ENCODE data around the gene RAB9A. TPM values are rescaled to one million over a fixed set of nuclear protein-coding genes. Genes with fewer than 3 reads are reported as not detected.

RAB9A gene
- total and polyA plus RNA-seq, 9 of the 15 experiments (the other 6 are each of a cell fraction or from before 2014, with no cell fraction given): 13.5 to 20.8 (median 17.7) TPM

DNA sequence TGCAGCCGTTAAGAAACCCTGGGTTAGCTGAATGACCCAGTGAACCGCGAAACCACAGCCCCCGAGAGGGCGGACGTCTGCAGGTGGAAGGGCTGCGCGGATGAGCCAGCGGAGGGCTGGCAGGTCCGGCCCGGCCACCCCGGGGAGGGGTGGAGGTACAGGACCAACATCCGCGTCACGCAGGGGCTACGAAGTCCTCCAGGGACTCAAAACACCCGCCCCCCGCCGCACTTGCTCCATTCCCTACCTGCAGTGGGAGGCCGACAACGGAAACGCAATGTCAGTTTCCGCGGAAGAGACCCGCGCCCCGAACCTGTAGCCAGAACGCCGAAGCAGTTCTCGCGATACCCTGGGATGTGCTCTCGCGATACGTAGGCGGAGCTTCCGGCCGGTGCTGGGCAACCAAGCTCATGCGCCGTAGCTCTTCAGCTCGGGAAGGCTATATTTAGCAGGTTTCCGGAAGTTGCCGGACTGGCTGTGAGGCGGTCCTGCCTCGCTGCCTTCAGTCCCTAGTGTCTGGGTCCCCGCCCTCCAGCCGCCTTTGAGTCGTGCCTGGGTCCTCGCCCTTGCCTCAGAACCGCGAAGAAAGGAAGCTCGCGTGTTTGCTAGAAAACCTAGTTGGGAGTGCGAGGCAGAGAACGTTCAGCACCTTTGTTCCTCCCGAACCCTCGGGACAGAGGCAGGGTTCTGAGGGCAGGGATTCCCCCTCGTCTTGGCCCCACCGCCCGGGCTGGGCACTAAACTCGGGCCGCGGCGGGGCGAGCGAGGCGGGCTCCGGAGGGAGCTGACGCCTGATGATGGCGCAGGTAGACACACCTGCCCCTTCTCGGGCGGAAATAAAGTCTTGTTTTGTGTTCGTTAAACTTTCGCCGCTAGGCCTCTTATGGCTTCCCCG lies 45.6 kb downstream of the RAB9A start, which contains the start of the genes OFD1 and TRAPPC2 (continued):
- TF ChIP-seq, protein P1, sequence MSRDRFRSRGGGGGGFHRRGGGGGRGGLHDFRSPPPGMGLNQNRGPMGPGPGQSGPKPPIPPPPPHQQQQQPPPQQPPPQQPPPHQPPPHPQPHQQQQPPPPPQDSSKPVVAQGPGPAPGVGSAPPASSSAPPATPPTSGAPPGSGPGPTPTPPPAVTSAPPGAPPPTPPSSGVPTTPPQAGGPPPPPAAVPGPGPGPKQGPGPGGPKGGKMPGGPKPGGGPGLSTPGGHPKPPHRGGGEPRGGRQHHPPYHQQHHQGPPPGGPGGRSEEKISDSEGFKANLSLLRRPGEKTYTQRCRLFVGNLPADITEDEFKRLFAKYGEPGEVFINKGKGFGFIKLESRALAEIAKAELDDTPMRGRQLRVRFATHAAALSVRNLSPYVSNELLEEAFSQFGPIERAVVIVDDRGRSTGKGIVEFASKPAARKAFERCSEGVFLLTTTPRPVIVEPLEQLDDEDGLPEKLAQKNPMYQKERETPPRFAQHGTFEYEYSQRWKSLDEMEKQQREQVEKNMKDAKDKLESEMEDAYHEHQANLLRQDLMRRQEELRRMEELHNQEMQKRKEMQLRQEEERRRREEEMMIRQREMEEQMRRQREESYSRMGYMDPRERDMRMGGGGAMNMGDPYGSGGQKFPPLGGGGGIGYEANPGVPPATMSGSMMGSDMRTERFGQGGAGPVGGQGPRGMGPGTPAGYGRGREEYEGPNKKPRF (IDR thresholded peaks at IDR 0.05; ENCODE audit: low read depth, low read length): no peak
- TF ChIP-seq SRF (CRISPR knock-in tag; IDR thresholded peaks at IDR 0.05) (peak; percentile 83 to 99; a peak in 3 of 4 replicates), SIN3A (IDR thresholded peaks at IDR 0.05; ENCODE audit: borderline replicate concordance in 2 of 2, control insufficient read depth in 1 of 2, low read depth in 2 of 2, low read length in 2 of 2) (no peak; a peak in 1 of 4 replicates), CBX1 (IDR thresholded peaks at IDR 0.05; ENCODE audit: low read depth) (no peak), GATAD2B (IDR thresholded peaks at IDR 0.05; ENCODE audit: borderline replicate concordance) (no peak), SRSF7 (optimal IDR thresholded peaks at IDR 0.05; ENCODE audit: low read depth, low read length) (no peak), ZNF57 (CRISPR knock-in tag; IDR thresholded peaks at IDR 0.05) (no peak)
- TF ChIP-seq, protein P2, sequence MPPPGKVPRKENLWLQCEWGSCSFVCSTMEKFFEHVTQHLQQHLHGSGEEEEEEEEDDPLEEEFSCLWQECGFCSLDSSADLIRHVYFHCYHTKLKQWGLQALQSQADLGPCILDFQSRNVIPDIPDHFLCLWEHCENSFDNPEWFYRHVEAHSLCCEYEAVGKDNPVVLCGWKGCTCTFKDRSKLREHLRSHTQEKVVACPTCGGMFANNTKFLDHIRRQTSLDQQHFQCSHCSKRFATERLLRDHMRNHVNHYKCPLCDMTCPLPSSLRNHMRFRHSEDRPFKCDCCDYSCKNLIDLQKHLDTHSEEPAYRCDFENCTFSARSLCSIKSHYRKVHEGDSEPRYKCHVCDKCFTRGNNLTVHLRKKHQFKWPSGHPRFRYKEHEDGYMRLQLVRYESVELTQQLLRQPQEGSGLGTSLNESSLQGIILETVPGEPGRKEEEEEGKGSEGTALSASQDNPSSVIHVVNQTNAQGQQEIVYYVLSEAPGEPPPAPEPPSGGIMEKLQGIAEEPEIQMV (tag; conservative IDR thresholded peaks at IDR 0.05; ENCODE audit: low read depth): no peak
- TF ChIP-seq, protein P3, sequence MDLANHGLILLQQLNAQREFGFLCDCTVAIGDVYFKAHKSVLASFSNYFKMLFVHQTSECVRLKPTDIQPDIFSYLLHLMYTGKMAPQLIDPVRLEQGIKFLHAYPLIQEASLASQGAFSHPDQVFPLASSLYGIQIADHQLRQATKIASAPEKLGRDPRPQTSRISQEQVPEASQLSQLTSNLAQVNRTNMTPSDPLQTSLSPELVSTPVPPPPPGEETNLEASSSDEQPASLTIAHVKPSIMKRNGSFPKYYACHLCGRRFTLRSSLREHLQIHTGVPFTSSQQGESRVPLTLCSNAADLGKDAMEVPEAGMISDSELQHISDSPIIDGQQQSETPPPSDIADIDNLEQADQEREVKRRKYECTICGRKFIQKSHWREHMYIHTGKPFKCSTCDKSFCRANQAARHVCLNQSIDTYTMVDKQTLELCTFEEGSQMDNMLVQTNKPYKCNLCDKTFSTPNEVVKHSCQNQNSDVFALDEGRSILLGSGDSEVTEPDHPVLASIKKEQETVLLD (IDR thresholded peaks at IDR 0.05): no peak
- TF ChIP-seq, protein P4, sequence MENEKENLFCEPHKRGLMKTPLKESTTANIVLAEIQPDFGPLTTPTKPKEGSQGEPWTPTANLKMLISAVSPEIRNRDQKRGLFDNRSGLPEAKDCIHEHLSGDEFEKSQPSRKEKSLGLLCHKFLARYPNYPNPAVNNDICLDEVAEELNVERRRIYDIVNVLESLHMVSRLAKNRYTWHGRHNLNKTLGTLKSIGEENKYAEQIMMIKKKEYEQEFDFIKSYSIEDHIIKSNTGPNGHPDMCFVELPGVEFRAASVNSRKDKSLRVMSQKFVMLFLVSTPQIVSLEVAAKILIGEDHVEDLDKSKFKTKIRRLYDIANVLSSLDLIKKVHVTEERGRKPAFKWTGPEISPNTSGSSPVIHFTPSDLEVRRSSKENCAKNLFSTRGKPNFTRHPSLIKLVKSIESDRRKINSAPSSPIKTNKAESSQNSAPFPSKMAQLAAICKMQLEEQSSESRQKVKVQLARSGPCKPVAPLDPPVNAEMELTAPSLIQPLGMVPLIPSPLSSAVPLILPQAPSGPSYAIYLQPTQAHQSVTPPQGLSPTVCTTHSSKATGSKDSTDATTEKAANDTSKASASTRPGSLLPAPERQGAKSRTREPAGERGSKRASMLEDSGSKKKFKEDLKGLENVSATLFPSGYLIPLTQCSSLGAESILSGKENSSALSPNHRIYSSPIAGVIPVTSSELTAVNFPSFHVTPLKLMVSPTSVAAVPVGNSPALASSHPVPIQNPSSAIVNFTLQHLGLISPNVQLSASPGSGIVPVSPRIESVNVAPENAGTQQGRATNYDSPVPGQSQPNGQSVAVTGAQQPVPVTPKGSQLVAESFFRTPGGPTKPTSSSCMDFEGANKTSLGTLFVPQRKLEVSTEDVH (IDR thresholded peaks at IDR 0.05; ENCODE audit: low read depth, partially characterized antibody): no peak
